ENCODE data around the gene BCAT1. TPM values are rescaled to one million over a fixed set of nuclear protein-coding genes. Genes with fewer than 3 reads are reported as not detected.

BCAT1 gene
- total and polyA plus RNA-seq, 9 of the 15 experiments (the other 6 are each of a cell fraction or from before 2014, with no cell fraction given), result 38.5 to 157 (median 66.8) TPM

DNA sequence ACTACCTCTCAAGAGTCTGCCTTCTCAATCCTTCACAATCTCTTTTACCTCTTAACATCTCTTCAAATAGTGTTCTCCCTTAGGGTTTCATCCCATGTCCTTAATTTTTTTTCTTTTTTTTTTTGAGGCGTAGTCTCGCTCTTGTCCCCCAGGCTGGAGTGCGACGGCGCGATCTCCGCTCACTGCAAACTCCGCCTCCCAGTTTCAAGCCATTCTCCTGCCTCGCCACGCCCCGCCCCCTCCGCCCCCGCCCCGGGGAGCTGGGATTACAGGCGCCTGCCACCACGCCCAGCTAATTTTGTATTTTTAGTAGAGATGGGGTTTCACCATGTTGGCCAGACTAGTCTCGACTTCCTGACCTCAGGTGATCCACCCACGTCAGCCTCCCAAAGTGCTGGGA lies 7.0 kb upstream of the BCAT1 start (continued):
- TF ChIP-seq, protein P1, sequence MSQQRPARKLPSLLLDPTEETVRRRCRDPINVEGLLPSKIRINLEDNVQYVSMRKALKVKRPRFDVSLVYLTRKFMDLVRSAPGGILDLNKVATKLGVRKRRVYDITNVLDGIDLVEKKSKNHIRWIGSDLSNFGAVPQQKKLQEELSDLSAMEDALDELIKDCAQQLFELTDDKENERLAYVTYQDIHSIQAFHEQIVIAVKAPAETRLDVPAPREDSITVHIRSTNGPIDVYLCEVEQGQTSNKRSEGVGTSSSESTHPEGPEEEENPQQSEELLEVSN (IDR thresholded peaks at IDR 0.05; ENCODE audit: borderline replicate concordance in 1 of 2, extremely low read depth in 1 of 2, insufficient read depth in 1 of 2, insufficient read length in 1 of 2, low read depth in 1 of 2, low read length in 1 of 2, poor library complexity in 1 of 2, severe bottlenecking in 1 of 2), result no peak
- 0 out of 2 replicates have a peak, but pooled peaks have one; percentile 35 for TF ChIP-seq NFRKB (IDR thresholded peaks at IDR 0.05; ENCODE audit: low read depth)

GRCh38 chr12:24955389-24955788 lies 6.5 kb upstream of the BCAT1 start:
- ChIA-PET CTCF (ENCODE audit: low intra/inter-chr PET ratio) (no interaction called here), POLR2A (interaction anchor here (1.3 kb wide), 1 partner anchor 8 kb away, joined by 5 read pairs; no protein-coding TSS in a partner anchor)
- Histone ChIP-seq H3K27me3 (ENCODE audit: control insufficient read depth in 2 of 2, insufficient read depth in 2 of 2, low read length in 2 of 2) (no peaks in the 10 kb centered on the region), H3K9me3 (replicated peaks; ENCODE audit: control insufficient read depth, insufficient read depth, low read depth, low read length) (no peaks in the 10 kb centered on the region), H4K20me1 (replicated peaks; ENCODE audit: control insufficient read depth, insufficient read depth, low read length) (no peaks in the 10 kb centered on the region), H3K36me3 (ENCODE audit: control insufficient read depth, insufficient read depth, low read length) (no peaks in the 10 kb centered on the region), H3K4me1 (replicated peaks in 1 of 2; ENCODE audit: control insufficient read depth in 2 of 2, insufficient read depth in 2 of 2, low read length in 2 of 2) (peaks cover 15 to 28% of the 10 kb centered on the region in 2 experiments; a peak in 4 of 5 replicates), H3K4me2 (ENCODE audit: insufficient read depth, low read length) (peak overlapping the region; percentile 53), H3K9me1 (ENCODE audit: control insufficient read depth, insufficient read depth, low read length) (no peaks in the 10 kb centered on the region), H3K4me3 (no peak overlapping the region), H3K79me2 (ENCODE audit: control insufficient read depth, insufficient read depth, low read length) (no peaks in the 10 kb centered on the region), H3K9ac (ENCODE audit: insufficient read depth in 1 of 2, low read depth in 2 of 2, low read length in 2 of 2) (0 out of 4 replicates have a peak overlapping the region, but pooled peaks of 1 of the 2 experiments have one; percentile 27), H3K27ac (ENCODE audit: extremely low read depth, low read depth, low read length) (no peak overlapping the region; the same call in 2 of the 3 replicates), H2AFZ (ENCODE audit: low read depth, low read length) (peak overlapping the region; percentile 97)
- intact Hi-C loops (cut with micrococcal nuclease) (no loop called here), in situ Hi-C loops (cut with MboI) (no loop called here)
- WGBS (ENCODE audit: insufficient coverage, low coverage, missing lambda C conversion rate), result 67% methylated on average over 3 of the region's 3 CpGs
- TF ChIP-seq HLTF (IDR thresholded peaks at IDR 0.05), result no peak
- TF ChIP-seq SMC3 (conservative IDR thresholded peaks at IDR 0.05; ENCODE audit: insufficient read depth, low read depth, low read length), result no peak
- TF ChIP-seq L3MBTL2 (IDR thresholded peaks at IDR 0.05), result 0 out of 2 replicates have a peak, but pooled peaks have one; percentile 16
- peak; percentile 39; the same call in 1 of the 2 replicates for TF ChIP-seq ZNF592 (IDR thresholded peaks at IDR 0.05)
- TF ChIP-seq EHMT2 (IDR thresholded peaks at IDR 0.05), result peak; percentile 61; the same call in 1 of the 2 replicates
- no TSS peak for BruUV-seq (replicated peaks)
- FAIRE-seq, result no peak
- no peak for ATAC-seq
- no peak for DNase-seq (ENCODE audit: extremely low read depth in 1 of 4, low spot score in 3 of 4)
